Central memory CD8-positive, alpha-beta T cell (primary cell): ENCODE results near the gene TBC1D19.

ENCODE experiments used
- ATAC-seq: fragments of 150-1000 bp; cut with Tn5 transposase; replicated peaks from 2 replicates; pipeline ENCODE4 v1.10.0; 2022; ENCODE audit warnings: mild to moderate bottlenecking, moderate FRiP score, moderate number of reproducible peaks; ENCODE audit not compliant: poor library complexity, severe bottlenecking; ENCODE audit errors: extremely low read depth
- DNase-seq, 2 donors: peaks; one replicate each; pipeline ENCODE4 v3.0.0; 2021; ENCODE audit warnings: low spot score in 2 of 2
- H3K27ac Mint-ChIP-seq: one replicate; pipeline ENCODE4 v1.8.0; 2022; ENCODE audit warnings: low read depth, mild to moderate bottlenecking, moderate library complexity, mixed read lengths
- H3K27me3 Mint-ChIP-seq: one replicate; pipeline ENCODE4 v1.8.0; 2022; ENCODE audit warnings: mixed read lengths
- H3K36me3 Mint-ChIP-seq: one replicate; pipeline ENCODE4 v1.8.0; 2022; ENCODE audit warnings: mild to moderate bottlenecking, moderate library complexity, mixed read lengths; ENCODE audit not compliant: insufficient read depth
- H3K4me1 Mint-ChIP-seq: one replicate; pipeline ENCODE4 v1.8.0; 2022; ENCODE audit warnings: mixed read lengths
- H3K4me3 Mint-ChIP-seq: one replicate; pipeline ENCODE4 v1.8.0; 2022; ENCODE audit warnings: mild to moderate bottlenecking, moderate library complexity, mixed read lengths
- H3K9me3 Mint-ChIP-seq: one replicate; pipeline ENCODE4 v1.8.0; 2022; ENCODE audit warnings: mixed read lengths

The TBC1D19 gene

DNA sequence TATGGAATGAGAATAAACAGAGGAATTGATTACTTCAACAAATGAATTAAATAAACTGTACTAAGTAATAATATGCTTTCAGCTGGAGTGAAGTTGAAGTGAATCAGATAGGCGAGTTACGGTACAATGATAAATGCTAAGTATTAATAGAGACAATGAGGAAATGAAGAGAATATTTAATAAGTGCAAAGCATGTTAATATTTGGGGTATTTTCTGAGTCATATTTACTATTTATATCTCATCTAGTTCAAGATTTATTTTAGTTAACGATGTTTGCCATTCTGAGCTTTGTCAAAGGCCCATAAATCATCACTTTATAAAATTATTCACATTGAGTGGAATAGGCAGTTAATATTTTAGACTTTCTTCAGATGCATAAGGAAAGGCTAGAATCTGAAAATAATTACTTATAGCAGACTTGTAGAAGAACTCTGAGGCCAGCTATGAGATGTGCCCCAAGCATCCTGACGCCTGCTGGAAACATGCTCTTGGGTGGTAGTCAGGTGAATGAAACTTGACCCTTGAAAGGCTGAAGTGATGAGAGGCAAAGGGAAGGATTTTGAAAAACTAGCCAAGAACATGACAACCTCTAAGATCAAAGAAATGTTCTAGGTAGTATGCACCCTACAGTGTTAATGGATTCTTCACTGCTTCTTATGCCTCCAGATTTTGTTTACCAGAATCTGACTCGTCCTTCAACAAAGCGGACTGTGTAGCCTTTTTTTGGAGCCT lies 142.9 kb downstream of the TBC1D19 start:
- Mint-ChIP-seq H3K4me1 (peaks cover 31% of the 10 kb centered on the region), H3K27ac (no peak overlapping the region), H3K4me3 (no peak overlapping the region), H3K27me3 (no peaks in the 10 kb centered on the region), H3K36me3 (peaks cover 11% of the 10 kb centered on the region), H3K9me3 (no peaks in the 10 kb centered on the region)
- DNase-seq (no peak), ATAC-seq (no peak)

- Mint-ChIP-seq H3K27me3 (no peaks in the 10 kb centered on the region), H3K9me3 (no peaks in the 10 kb centered on the region), H3K4me1 (peaks cover 28% of the 10 kb centered on the region), H3K36me3 (peaks cover 11% of the 10 kb centered on the region), H3K27ac (no peak overlapping the region), H3K4me3 (no peak overlapping the region)
- ATAC-seq (no peak), DNase-seq (no peak)
These were observed 144.0 kb downstream of the TBC1D19 start for GRCh38 chr4:26727844-26728243.

DNA sequence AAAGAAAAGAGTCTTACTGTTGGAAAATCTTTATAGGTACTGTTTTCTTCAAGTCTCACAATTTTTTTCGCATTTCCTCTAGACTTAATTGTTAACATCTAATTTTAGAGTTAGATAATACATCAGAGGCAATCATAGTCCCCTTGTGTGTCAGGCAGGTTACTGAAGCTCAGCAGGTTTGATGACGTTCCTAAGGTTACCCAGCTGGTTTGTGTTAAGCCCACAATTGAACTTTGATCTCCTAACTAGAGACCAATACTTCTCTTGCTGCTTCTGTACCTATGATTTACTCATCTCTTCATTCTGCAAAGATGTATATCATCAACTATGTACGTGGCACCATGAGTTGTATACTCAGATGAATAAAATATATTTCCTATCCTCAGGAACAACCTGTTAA lies 145.1 kb downstream of the TBC1D19 start:
- DNase-seq: no peak
- H3K4me3 Mint-ChIP-seq: no peak overlapping the region
- no peak overlapping the region for H3K27ac Mint-ChIP-seq
- no peak for ATAC-seq
- H3K9me3 Mint-ChIP-seq: no peaks in the 10 kb centered on the region
- H3K36me3 Mint-ChIP-seq: peaks cover 8% of the 10 kb centered on the region
- no peaks in the 10 kb centered on the region for H3K27me3 Mint-ChIP-seq
- peaks cover 16% of the 10 kb centered on the region for H3K4me1 Mint-ChIP-seq

GRCh38 chr4:26729547-26729946 lies 145.7 kb downstream of the TBC1D19 start:
- ATAC-seq (no peak), DNase-seq (no peak)
- Mint-ChIP-seq H3K36me3 (peaks cover 8% of the 10 kb centered on the region), H3K4me3 (no peak overlapping the region), H3K4me1 (peaks cover 13% of the 10 kb centered on the region), H3K9me3 (no peaks in the 10 kb centered on the region), H3K27me3 (no peaks in the 10 kb centered on the region), H3K27ac (no peak overlapping the region)

DNA sequence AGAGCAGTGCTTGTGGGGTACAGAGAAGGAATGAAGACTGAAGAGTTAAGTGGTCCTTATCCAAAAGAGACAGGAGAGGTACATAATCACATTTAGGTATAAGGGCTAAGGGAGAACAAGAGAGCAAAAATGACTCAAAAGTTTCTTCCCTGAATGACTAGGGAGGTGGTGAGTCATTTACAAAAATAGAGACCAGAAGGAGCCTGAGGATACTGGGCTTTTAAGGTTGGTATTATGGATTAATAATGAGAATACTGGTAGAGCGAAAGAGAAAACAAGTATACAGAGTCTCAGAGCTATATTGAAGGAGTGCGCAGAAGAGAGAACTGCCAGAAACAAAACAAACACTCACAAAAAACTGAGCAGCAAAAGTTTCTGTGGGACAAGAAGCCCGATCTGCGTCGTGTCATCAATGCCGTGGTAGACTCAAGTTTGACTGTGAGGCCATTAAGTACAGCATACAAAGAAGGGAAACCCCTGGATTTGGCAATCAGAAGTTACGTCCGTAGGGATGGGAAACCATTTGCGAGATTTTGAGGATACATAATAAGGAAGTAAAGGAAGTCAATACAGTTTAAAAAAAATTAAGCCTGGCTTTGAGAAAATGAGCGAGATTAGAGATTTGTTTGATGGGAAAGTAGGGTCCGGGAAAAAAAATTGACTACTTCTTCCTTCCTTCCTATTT lies 147.6 kb downstream of the TBC1D19 start:
- DNase-seq (no peak), ATAC-seq (no peak)
- Mint-ChIP-seq H3K36me3 (peaks cover 3% of the 10 kb centered on the region), H3K9me3 (no peaks in the 10 kb centered on the region), H3K4me3 (no peak overlapping the region), H3K4me1 (no peaks in the 10 kb centered on the region), H3K27me3 (no peaks in the 10 kb centered on the region), H3K27ac (peak overlapping the region; percentile 54)

DNA sequence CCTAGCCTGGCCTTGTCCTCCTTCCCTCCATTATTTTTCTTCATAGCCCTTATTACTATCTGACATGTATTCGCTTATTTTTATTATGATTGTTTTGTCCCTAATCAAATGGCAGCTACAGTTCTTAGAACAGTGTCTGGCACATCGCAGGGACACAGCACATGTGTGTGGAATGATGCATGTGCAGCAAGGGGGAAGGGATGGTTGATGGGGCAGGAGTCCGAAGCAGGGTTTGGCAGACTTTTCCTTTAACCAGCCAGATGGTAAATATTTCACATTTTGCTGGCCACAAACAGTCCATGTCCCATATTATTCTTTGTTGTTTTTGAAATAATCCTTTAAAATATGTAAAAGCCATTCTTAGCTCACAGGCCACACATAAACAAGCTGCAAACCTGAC lies 148.5 kb downstream of the TBC1D19 start:
- no peaks in the 10 kb centered on the region for H3K27me3 Mint-ChIP-seq
- peaks cover 3% of the 10 kb centered on the region for H3K36me3 Mint-ChIP-seq
- no peaks in the 10 kb centered on the region for H3K9me3 Mint-ChIP-seq
- H3K27ac Mint-ChIP-seq: no peak overlapping the region
- ATAC-seq (no peak), DNase-seq (no peak)
- no peak overlapping the region for H3K4me3 Mint-ChIP-seq
- no peaks in the 10 kb centered on the region for H3K4me1 Mint-ChIP-seq

- ATAC-seq (no peak), DNase-seq (no peak)
- Mint-ChIP-seq H3K4me3 (no peak overlapping the region), H3K27me3 (no peaks in the 10 kb centered on the region), H3K27ac (no peak overlapping the region), H3K9me3 (no peaks in the 10 kb centered on the region), H3K4me1 (no peaks in the 10 kb centered on the region), H3K36me3 (peaks cover 4% of the 10 kb centered on the region)
These were observed 152.7 kb downstream of the TBC1D19 start for GRCh38 chr4:26736621-26737020.

DNA sequence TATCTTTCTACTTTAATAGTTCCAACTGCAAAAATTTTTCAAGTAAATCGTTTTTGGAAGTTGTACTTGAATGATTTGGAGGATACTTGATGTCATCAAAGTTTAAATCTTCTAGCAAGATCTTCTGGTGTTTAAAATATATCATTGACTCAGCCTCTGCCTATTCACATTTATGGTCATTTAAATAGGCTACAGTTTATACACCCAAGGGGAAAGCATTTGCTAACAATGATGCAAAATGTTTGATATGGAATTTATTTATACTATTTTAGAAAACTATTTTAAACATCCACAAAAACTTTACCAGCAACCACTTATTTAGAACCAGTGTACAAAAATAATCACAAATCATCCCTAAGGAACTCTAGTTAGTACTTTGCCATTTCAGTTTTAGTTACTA lies 153.5 kb downstream of the TBC1D19 start:
- Mint-ChIP-seq H3K27me3 (no peaks in the 10 kb centered on the region), H3K27ac (no peak overlapping the region), H3K4me3 (no peak overlapping the region), H3K36me3 (peaks cover 6% of the 10 kb centered on the region), H3K4me1 (no peaks in the 10 kb centered on the region), H3K9me3 (no peaks in the 10 kb centered on the region)
- no peak for ATAC-seq
- no peak for DNase-seq

GRCh38 chr4:26741491-26741871 lies 157.6 kb downstream of the TBC1D19 start:
- peaks cover 11% of the 10 kb centered on the region for H3K36me3 Mint-ChIP-seq
- no peak for DNase-seq
- H3K4me3 Mint-ChIP-seq: no peak overlapping the region
- H3K4me1 Mint-ChIP-seq: peaks cover 5% of the 10 kb centered on the region
- H3K27me3 Mint-ChIP-seq: no peaks in the 10 kb centered on the region
- H3K27ac Mint-ChIP-seq: no peak overlapping the region
- H3K9me3 Mint-ChIP-seq: no peaks in the 10 kb centered on the region
- no peak for ATAC-seq

- Mint-ChIP-seq H3K36me3 (peaks cover 22% of the 10 kb centered on the region), H3K27me3 (no peaks in the 10 kb centered on the region), H3K9me3 (no peaks in the 10 kb centered on the region), H3K4me3 (no peak overlapping the region), H3K27ac (no peak overlapping the region), H3K4me1 (peaks cover 9% of the 10 kb centered on the region)
- DNase-seq (no peak), ATAC-seq (peak; percentile 64)
These were observed 162.9 kb downstream of the TBC1D19 start for GRCh38 chr4:26746802-26747213.

DNA sequence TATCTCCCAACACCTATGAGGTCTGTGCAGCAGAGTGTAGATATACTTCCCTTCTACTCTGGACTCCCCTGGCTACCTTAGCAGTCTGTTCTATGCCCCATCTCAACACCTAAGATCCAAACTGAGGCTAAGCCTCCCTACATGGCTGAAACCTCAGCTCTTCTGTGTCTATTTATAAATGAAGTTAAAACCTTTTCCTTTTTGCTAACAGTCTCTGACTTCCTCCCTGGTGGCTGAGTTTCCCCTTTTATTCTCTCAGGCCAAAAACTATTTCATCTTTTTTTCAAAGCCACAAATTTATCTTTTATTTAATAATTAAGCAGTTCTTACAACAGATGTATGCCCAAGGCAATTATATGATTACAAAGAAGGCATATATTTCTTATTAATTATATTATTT lies 164.9 kb downstream of the TBC1D19 start:
- H3K4me3 Mint-ChIP-seq: no peak overlapping the region
- H3K36me3 Mint-ChIP-seq: peaks cover 20% of the 10 kb centered on the region
- H3K27ac Mint-ChIP-seq: no peak overlapping the region
- H3K9me3 Mint-ChIP-seq: no peaks in the 10 kb centered on the region
- DNase-seq: no peak
- H3K4me1 Mint-ChIP-seq: peaks cover 9% of the 10 kb centered on the region
- H3K27me3 Mint-ChIP-seq: no peaks in the 10 kb centered on the region
- no peak for ATAC-seq

- no peak for ATAC-seq
- H3K9me3 Mint-ChIP-seq: no peaks in the 10 kb centered on the region
- H3K27ac Mint-ChIP-seq: no peak overlapping the region
These were observed 166.0 kb downstream of the TBC1D19 start for GRCh38 chr4:26749867-26750266.

DNA sequence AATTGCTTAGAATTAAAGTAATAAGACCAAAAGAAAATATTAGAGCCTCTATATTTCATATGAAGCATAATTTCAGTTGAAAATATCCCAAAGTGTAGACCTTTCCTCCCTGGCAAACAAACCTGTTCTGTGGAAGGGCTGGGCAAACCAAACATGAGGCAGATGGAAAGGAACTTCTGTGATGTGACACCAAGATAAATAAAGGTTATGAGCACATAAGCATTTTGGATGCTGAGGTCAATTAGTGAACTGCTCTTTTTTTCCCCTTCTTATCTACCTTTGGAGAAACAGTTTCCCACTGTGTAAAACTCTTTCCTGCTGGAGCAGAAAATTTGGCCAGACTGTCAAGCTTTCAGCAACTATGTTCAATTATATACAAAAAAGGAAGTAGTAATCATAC lies 167.1 kb downstream of the TBC1D19 start:
- peaks cover 9% of the 10 kb centered on the region for H3K4me1 Mint-ChIP-seq
- H3K4me3 Mint-ChIP-seq: no peak overlapping the region
- no peaks in the 10 kb centered on the region for H3K27me3 Mint-ChIP-seq
- ATAC-seq: no peak
- H3K27ac Mint-ChIP-seq: no peak overlapping the region
- no peak for DNase-seq
- H3K36me3 Mint-ChIP-seq: peaks cover 19% of the 10 kb centered on the region
- no peaks in the 10 kb centered on the region for H3K9me3 Mint-ChIP-seq

More at GRCh38 chr4:26749867-26750266, 166.0 kb downstream of the TBC1D19 start:
- H3K36me3 Mint-ChIP-seq: peaks cover 18% of the 10 kb centered on the region
- H3K4me1 Mint-ChIP-seq: peaks cover 9% of the 10 kb centered on the region
- no peaks in the 10 kb centered on the region for H3K27me3 Mint-ChIP-seq
- H3K4me3 Mint-ChIP-seq: no peak overlapping the region
- no peak for DNase-seq
